ENCODE measurements around the gene GRIN3B.
A peak's percentile ranks its signal among the peaks of the same experiment; 100 is the strongest.

The GRIN3B gene

GRCh38 chr19:1052349-1052975, 52.2 kb downstream of the GRIN3B start:
- no peak for DNase-seq (ENCODE audit: low spot score in 2 of 2)
- no peak overlapping the region for H3K27ac Mint-ChIP-seq (ENCODE audit: low read depth)
- no peak overlapping the region for H3K4me3 Mint-ChIP-seq
- peaks cover 18% of the 10 kb centered on the region for H3K4me1 Mint-ChIP-seq
- no peaks in the 10 kb centered on the region for H3K9me3 Mint-ChIP-seq
- no peaks in the 10 kb centered on the region for H3K27me3 Mint-ChIP-seq
- ATAC-seq (replicated peaks; ENCODE audit: extremely low read depth, poor library complexity, severe bottlenecking) = no peak
- H3K36me3 Mint-ChIP-seq (ENCODE audit: insufficient read depth) = peaks cover 22% of the 10 kb centered on the region

GRCh38 chr19:1053176-1054101, 53.2 kb downstream of the GRIN3B start:
- DNase-seq (ENCODE audit: low spot score in 2 of 2) (no peak), ATAC-seq (replicated peaks; ENCODE audit: extremely low read depth, poor library complexity, severe bottlenecking) (no peak)
- H3K27me3 Mint-ChIP-seq = no peaks in the 10 kb centered on the region
- H3K27ac Mint-ChIP-seq (ENCODE audit: low read depth) = no peak overlapping the region
- no peak overlapping the region for H3K4me3 Mint-ChIP-seq
- H3K9me3 Mint-ChIP-seq = no peaks in the 10 kb centered on the region
- H3K4me1 Mint-ChIP-seq = peaks cover 28% of the 10 kb centered on the region
- H3K36me3 Mint-ChIP-seq (ENCODE audit: insufficient read depth) = peaks cover 22% of the 10 kb centered on the region

- no peak overlapping the region for H3K27ac Mint-ChIP-seq (ENCODE audit: low read depth)
- H3K36me3 Mint-ChIP-seq (ENCODE audit: insufficient read depth) = peaks cover 22% of the 10 kb centered on the region
- H3K4me1 Mint-ChIP-seq = peaks cover 29% of the 10 kb centered on the region
- DNase-seq (ENCODE audit: low spot score in 2 of 2) (no peak), ATAC-seq (replicated peaks; ENCODE audit: extremely low read depth, poor library complexity, severe bottlenecking) (no peak)
- H3K4me3 Mint-ChIP-seq = no peak overlapping the region
- no peaks in the 10 kb centered on the region for H3K9me3 Mint-ChIP-seq
- no peaks in the 10 kb centered on the region for H3K27me3 Mint-ChIP-seq
These were observed 54.1 kb downstream of the GRIN3B start for GRCh38 chr19:1054102-1055027.

- peaks cover 21% of the 10 kb centered on the region for H3K36me3 Mint-ChIP-seq (ENCODE audit: insufficient read depth)
- no peak for ATAC-seq (replicated peaks; ENCODE audit: extremely low read depth, poor library complexity, severe bottlenecking)
- DNase-seq (ENCODE audit: low spot score in 2 of 2) = no peak
- H3K27me3 Mint-ChIP-seq = no peaks in the 10 kb centered on the region
- no peak overlapping the region for H3K4me3 Mint-ChIP-seq
- no peak overlapping the region for H3K27ac Mint-ChIP-seq (ENCODE audit: low read depth)
- H3K9me3 Mint-ChIP-seq = no peaks in the 10 kb centered on the region
- peaks cover 29% of the 10 kb centered on the region for H3K4me1 Mint-ChIP-seq
These were observed 54.8 kb downstream of the GRIN3B start for GRCh38 chr19:1055028-1055425.

GRCh38 chr19:1055886-1056620, 55.8 kb downstream of the GRIN3B start:
- H3K36me3 Mint-ChIP-seq (ENCODE audit: insufficient read depth) = peaks cover 18% of the 10 kb centered on the region
- peaks cover 29% of the 10 kb centered on the region for H3K4me1 Mint-ChIP-seq
- H3K27me3 Mint-ChIP-seq = no peaks in the 10 kb centered on the region
- no peak overlapping the region for H3K4me3 Mint-ChIP-seq
- ATAC-seq (replicated peaks; ENCODE audit: extremely low read depth, poor library complexity, severe bottlenecking) (no peak), DNase-seq (ENCODE audit: low spot score in 2 of 2) (no peak)
- no peaks in the 10 kb centered on the region for H3K9me3 Mint-ChIP-seq
- H3K27ac Mint-ChIP-seq (ENCODE audit: low read depth) = no peak overlapping the region

- Mint-ChIP-seq H3K36me3 (ENCODE audit: insufficient read depth) (peaks cover 21% of the 10 kb centered on the region), H3K4me1 (peaks cover 24% of the 10 kb centered on the region), H3K9me3 (no peaks in the 10 kb centered on the region), H3K27me3 (no peaks in the 10 kb centered on the region), H3K4me3 (no peak overlapping the region), H3K27ac (ENCODE audit: low read depth) (peak overlapping the region; percentile 62)
- ATAC-seq (replicated peaks; ENCODE audit: extremely low read depth, poor library complexity, severe bottlenecking) = peak; percentile 83
- no peak for DNase-seq (ENCODE audit: low spot score in 2 of 2)
These were observed 57.1 kb downstream of the GRIN3B start for GRCh38 chr19:1057176-1057855.

GRCh38 chr19:1058112-1058511, 57.9 kb downstream of the GRIN3B start:
- H3K36me3 Mint-ChIP-seq (ENCODE audit: insufficient read depth) = peaks cover 21% of the 10 kb centered on the region
- no peak overlapping the region for H3K4me3 Mint-ChIP-seq
- H3K27ac Mint-ChIP-seq (ENCODE audit: low read depth) = peak overlapping the region; percentile 62
- no peak for DNase-seq (ENCODE audit: low spot score in 2 of 2)
- no peaks in the 10 kb centered on the region for H3K27me3 Mint-ChIP-seq
- no peak for ATAC-seq (replicated peaks; ENCODE audit: extremely low read depth, poor library complexity, severe bottlenecking)
- H3K9me3 Mint-ChIP-seq = no peaks in the 10 kb centered on the region
- peaks cover 24% of the 10 kb centered on the region for H3K4me1 Mint-ChIP-seq

Data from central memory CD8-positive, alpha-beta T cell (primary cell).